Stimulated activated CD4-positive, alpha-beta T cell treated with anti-CD3 and anti-CD28 coated beads, TNF-alpha, amount 100 ng/mL, for 24 hours (primary cell): ENCODE data around the gene RESF1.

Experiments
- DNase-seq, 3 experiments: peaks; one replicate each; pipeline ENCODE4 v3.0.0-alpha.2; 2020; ENCODE audit warnings: low read depth in 3 of 3

Gene RESF1

DNA sequence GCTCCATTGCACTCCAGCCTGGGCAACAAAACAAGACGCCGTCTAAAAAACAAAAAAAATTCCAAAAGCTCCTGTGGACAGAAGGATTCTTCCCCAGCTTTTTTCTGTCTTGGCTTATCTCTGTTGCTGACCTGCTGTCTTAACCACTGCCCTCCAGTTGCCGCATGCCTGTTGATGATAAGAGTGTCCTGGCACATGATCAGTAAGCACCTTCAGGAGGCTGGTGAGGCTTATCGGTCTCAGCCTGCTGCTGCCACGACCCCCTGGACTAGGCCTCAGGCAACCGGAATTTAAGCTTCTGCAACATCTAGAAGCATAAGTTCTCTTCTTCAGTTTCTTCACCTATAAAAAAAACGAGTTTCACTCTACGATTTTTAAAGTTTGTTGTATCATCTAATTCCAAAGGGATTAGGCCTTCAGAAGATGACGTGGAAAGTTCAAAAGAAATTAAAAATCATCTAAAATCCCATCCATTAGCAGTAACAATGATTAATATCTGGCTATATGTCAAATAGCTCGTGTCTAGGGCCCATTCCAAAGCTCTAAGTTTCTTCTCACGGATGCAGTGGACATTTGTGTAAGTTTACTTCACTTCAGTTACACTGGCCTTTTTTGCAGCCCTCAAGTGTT, 46.4 kb downstream of the RESF1 start:
- no peak for DNase-seq
